Measurements from ENCODE around the gene TOR2A. TPM values are rescaled to one million over a fixed set of nuclear protein-coding genes. Genes with fewer than 3 reads are reported as not detected.
A peak's percentile ranks its signal among the peaks of the same experiment; 100 is the strongest.

Gene TOR2A
- total and polyA plus RNA-seq, 2 donors from 2014 or later = 12.7 to 14.5 TPM

GRCh38 chr9:127706836-127707241 lies 28.3 kb downstream of the TOR2A start, which contains the start of gene CFAP157:
Gene CFAP157 (plus strand): TSS chr9:127706988. CDS start chr9:127707032, 44 bp downstream.
- no peak within 1 kb of the TSS for H3K4me3 ChIP-seq (ENCODE audit: low read length in 3 of 3)
- TF ChIP-seq CTCF (IDR thresholded peaks at IDR 0.05; ENCODE audit: borderline replicate concordance, extremely low read depth, insufficient read depth) = no peak
- no peaks in the 10 kb centered on the region for H3K27me3 ChIP-seq (ENCODE audit: control insufficient read depth, insufficient read depth, low read length)
- intact Hi-C loops (cut with DNase I) = no loop called here
- FAIRE-seq (no peak), DNase-seq (peak in 3 of 5 donors; percentile 51 to 60 (median 56))
- no peaks in the 10 kb centered on the region for H3K9me3 ChIP-seq (ENCODE audit: control insufficient read depth in 2 of 3, insufficient read depth in 1 of 3, low read length in 3 of 3)
- no peaks in the 10 kb centered on the region for H3K4me1 ChIP-seq (ENCODE audit: control insufficient read depth in 2 of 3, insufficient read depth in 2 of 3, low read depth in 1 of 3, low read length in 3 of 3)
- no peak within 1 kb of the TSS for H3K9ac ChIP-seq (ENCODE audit: low read length in 3 of 3)
- H3K27ac ChIP-seq (ENCODE audit: low read depth in 2 of 2, low read length in 2 of 2) = no peak within 1 kb of the TSS
- no peaks in the 10 kb centered on the region for H3K36me3 ChIP-seq (ENCODE audit: control insufficient read depth in 2 of 3, insufficient read depth in 3 of 3, low read length in 3 of 3)

- H3K9me3 ChIP-seq (ENCODE audit: control insufficient read depth in 2 of 3, insufficient read depth in 1 of 3, low read length in 3 of 3) = no peaks in the 10 kb centered on the region
- intact Hi-C loops (cut with DNase I) = no loop called here
- H3K36me3 ChIP-seq (ENCODE audit: control insufficient read depth in 2 of 3, insufficient read depth in 3 of 3, low read length in 3 of 3) = no peaks in the 10 kb centered on the region
- no peak overlapping the region for H3K27ac ChIP-seq (ENCODE audit: low read depth in 2 of 2, low read length in 2 of 2)
- no peaks in the 10 kb centered on the region for H3K27me3 ChIP-seq (ENCODE audit: control insufficient read depth, insufficient read depth, low read length)
- FAIRE-seq (no peak), DNase-seq (peak in 4 of 5 donors; percentile 55 to 62 (median 59))
- H3K4me1 ChIP-seq (ENCODE audit: control insufficient read depth in 2 of 3, insufficient read depth in 2 of 3, low read depth in 1 of 3, low read length in 3 of 3) = peaks cover 0 to 6% (median 0%) of the 10 kb centered on the region in 3 donors
- no peak overlapping the region for H3K4me3 ChIP-seq (ENCODE audit: low read length in 3 of 3)
- no peak for TF ChIP-seq CTCF (IDR thresholded peaks at IDR 0.05; ENCODE audit: borderline replicate concordance, extremely low read depth, insufficient read depth)
- no peak overlapping the region for H3K9ac ChIP-seq (ENCODE audit: low read length in 3 of 3)
Observed at GRCh38 chr9:127705577-127706379, 29.3 kb downstream of the TOR2A start.

GRCh38 chr9:127703289-127703946 lies 31.7 kb downstream of the TOR2A start:
- no peak for FAIRE-seq
- H3K27me3 ChIP-seq (ENCODE audit: control insufficient read depth, insufficient read depth, low read length) = no peaks in the 10 kb centered on the region

More at GRCh38 chr9:127703289-127703946, 31.7 kb downstream of the TOR2A start:
- Histone ChIP-seq H3K4me3 (ENCODE audit: low read length in 3 of 3) (no peak overlapping the region), H3K36me3 (ENCODE audit: control insufficient read depth in 2 of 3, insufficient read depth in 3 of 3, low read length in 3 of 3) (no peaks in the 10 kb centered on the region), H3K4me1 (ENCODE audit: control insufficient read depth in 2 of 3, insufficient read depth in 2 of 3, low read depth in 1 of 3, low read length in 3 of 3) (peaks cover 0 to 8% (median 0%) of the 10 kb centered on the region in 3 donors), H3K27ac (ENCODE audit: low read depth in 2 of 2, low read length in 2 of 2) (no peak overlapping the region), H3K9ac (ENCODE audit: low read length in 3 of 3) (no peak overlapping the region), H3K9me3 (ENCODE audit: control insufficient read depth in 2 of 3, insufficient read depth in 1 of 3, low read length in 3 of 3) (no peaks in the 10 kb centered on the region)
- no peak for DNase-seq
- intact Hi-C loops (cut with DNase I) = no loop called here
- no peak for TF ChIP-seq CTCF (IDR thresholded peaks at IDR 0.05; ENCODE audit: borderline replicate concordance, extremely low read depth, insufficient read depth)
